Measurements from ENCODE around the gene SETBP1.

DNA sequence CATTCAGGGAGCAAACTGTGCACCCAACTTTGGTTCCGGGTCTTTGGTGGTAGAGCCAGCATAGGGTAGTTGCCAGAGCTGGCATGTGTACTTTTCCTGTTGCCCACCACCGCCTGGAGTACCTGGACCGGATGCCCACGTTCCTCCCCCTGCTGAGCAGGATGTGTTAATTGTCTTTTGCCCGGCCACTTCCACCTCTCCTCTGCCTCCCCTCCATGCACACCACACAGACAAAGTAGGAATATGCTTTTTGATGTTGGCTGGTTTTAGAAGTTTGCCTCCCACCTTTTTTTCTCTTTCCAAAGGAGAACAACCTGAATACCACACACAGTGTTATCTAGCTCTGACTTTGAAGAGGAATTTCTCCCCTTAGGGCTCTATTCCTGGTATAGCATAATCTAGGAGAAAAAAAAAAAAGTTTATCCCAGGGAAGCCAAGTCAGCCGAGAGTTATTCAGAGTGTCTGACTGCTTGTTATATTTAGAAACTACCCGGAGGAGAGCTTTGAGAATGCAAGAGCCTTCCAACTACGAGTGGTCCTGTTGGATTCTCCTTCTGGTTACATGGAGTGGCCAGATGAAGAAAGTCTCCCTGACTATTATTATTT is 111.9 kb downstream of the SETBP1 start:
- TF ChIP-seq, protein P1, sequence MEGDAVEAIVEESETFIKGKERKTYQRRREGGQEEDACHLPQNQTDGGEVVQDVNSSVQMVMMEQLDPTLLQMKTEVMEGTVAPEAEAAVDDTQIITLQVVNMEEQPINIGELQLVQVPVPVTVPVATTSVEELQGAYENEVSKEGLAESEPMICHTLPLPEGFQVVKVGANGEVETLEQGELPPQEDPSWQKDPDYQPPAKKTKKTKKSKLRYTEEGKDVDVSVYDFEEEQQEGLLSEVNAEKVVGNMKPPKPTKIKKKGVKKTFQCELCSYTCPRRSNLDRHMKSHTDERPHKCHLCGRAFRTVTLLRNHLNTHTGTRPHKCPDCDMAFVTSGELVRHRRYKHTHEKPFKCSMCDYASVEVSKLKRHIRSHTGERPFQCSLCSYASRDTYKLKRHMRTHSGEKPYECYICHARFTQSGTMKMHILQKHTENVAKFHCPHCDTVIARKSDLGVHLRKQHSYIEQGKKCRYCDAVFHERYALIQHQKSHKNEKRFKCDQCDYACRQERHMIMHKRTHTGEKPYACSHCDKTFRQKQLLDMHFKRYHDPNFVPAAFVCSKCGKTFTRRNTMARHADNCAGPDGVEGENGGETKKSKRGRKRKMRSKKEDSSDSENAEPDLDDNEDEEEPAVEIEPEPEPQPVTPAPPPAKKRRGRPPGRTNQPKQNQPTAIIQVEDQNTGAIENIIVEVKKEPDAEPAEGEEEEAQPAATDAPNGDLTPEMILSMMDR (IDR thresholded peaks at IDR 0.05) = no peak
- TF ChIP-seq EZH2 (IDR thresholded peaks at IDR 0.05) (no peak), EZH2phosphoT487 (IDR thresholded peaks at IDR 0.05) (no peak)

Data from neural progenitor cell (in vitro differentiated cells).